ENCODE measurements around the gene OR52L1.

- no peak for TF ChIP-seq CTCF (IDR thresholded peaks at IDR 0.05)
- TF ChIP-seq POLR2AphosphoS5 (IDR thresholded peaks at IDR 0.05; ENCODE audit: insufficient read depth in 1 of 2, low read depth in 1 of 2): no peak
- TF ChIP-seq POLR2A (IDR thresholded peaks at IDR 0.05): no peak
Observed at GRCh38 chr11:5966958-5967357, 19.8 kb downstream of the OR52L1 start.

Measured in vagina (tissue), 2 donors.